Hypothalamus (tissue), 51 donors: Measurements from ENCODE around the gene RASAL2.
A peak's percentile ranks its signal among the peaks of the same experiment; 100 is the strongest.
"Not testable (repeated sequence)": the region's sequence is repeated elsewhere in the genome, so short reads cannot be mapped to it uniquely, and the experiment has no call there.

Experiments
- DNase-seq, 51 donors: peaks; one replicate each; lab custom pipeline; 2025; lab: John Stamatoyannopoulos, UW

RASAL2 gene

GRCh38 chr1:178330153-178330552 lies 236.2 kb downstream of the RASAL2 start:
- DNase-seq: no peak

- no peak for DNase-seq
Observed at GRCh38 chr1:178330848-178331497, 237.1 kb downstream of the RASAL2 start.

- DNase-seq: no peak
Observed at GRCh38 chr1:178335426-178335825, 241.5 kb downstream of the RASAL2 start.

- no peak for DNase-seq
Observed at GRCh38 chr1:178337091-178337706, 243.3 kb downstream of the RASAL2 start.

GRCh38 chr1:178339834-178340233 lies 245.9 kb downstream of the RASAL2 start:
- no peak for DNase-seq

- DNase-seq: peak in 6 of 51 donors; percentile 3 to 9 (median 6)
Observed at GRCh38 chr1:178341261-178341956, 247.5 kb downstream of the RASAL2 start.

- no peak for DNase-seq
Observed at GRCh38 chr1:178342745-178343144, 248.8 kb downstream of the RASAL2 start.

GRCh38 chr1:178344513-178345091 lies 250.7 kb downstream of the RASAL2 start:
- peak in 4 of 51 donors; percentile 0 to 46 (median 20) for DNase-seq

GRCh38 chr1:178345238-178345637 lies 251.3 kb downstream of the RASAL2 start:
- DNase-seq: no peak

GRCh38 chr1:178345807-178346206 lies 251.9 kb downstream of the RASAL2 start:
- DNase-seq: no peak

GRCh38 chr1:178349801-178350200 lies 255.9 kb downstream of the RASAL2 start:
- no peak for DNase-seq

GRCh38 chr1:178351911-178352310 lies 258.0 kb downstream of the RASAL2 start:
- DNase-seq: not testable (repeated sequence)

- DNase-seq: no peak
Observed at GRCh38 chr1:178352790-178353416, 259.0 kb downstream of the RASAL2 start.

GRCh38 chr1:178353524-178353923 lies 259.6 kb downstream of the RASAL2 start:
- DNase-seq: no peak

GRCh38 chr1:178354816-178355215 lies 260.9 kb downstream of the RASAL2 start:
- DNase-seq: no peak

GRCh38 chr1:178356299-178356698 lies 262.4 kb downstream of the RASAL2 start:
- DNase-seq: no peak

GRCh38 chr1:178358456-178358855 lies 264.6 kb downstream of the RASAL2 start:
- no peak for DNase-seq

GRCh38 chr1:178360421-178360820 lies 266.5 kb downstream of the RASAL2 start:
- DNase-seq: no peak

- DNase-seq: no peak
Observed at GRCh38 chr1:178361847-178362246, 267.9 kb downstream of the RASAL2 start.

GRCh38 chr1:178362747-178363146 lies 268.8 kb downstream of the RASAL2 start:
- no peak for DNase-seq

GRCh38 chr1:178364782-178365181 lies 270.9 kb downstream of the RASAL2 start:
- no peak for DNase-seq
